ENCODE data around the gene GUK1.
"Not testable (repeated sequence)": the region's sequence is repeated elsewhere in the genome, so short reads cannot be mapped to it uniquely, and the experiment has no call there.

Gene GUK1

DNA sequence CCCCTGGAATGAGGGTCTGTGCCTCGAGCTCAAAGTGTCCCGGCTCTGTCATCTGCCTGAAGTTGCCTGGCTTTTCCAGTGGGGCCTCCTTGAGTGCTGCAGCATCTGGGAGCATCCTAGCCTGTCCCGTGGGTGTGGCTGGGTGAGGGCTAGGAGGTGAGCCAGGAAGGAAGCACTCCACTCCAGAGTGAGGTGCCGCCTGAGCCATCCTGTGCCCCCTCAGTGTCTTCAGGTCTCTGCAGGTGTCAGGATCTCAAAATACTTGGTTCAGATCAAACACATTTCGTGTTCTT is 37.0 kb downstream of the GUK1 start:
- no peak for DNase-seq (ENCODE audit: low spot score)

- no peak for DNase-seq (ENCODE audit: low spot score)
Observed at GRCh38 chr1:228177721-228178710, 37.9 kb downstream of the GUK1 start.

- no peak for DNase-seq (ENCODE audit: low spot score)
Observed at GRCh38 chr1:228178737-228179684, 38.9 kb downstream of the GUK1 start.

GRCh38 chr1:228180271-228180958 is 40.3 kb downstream of the GUK1 start:
- DNase-seq (ENCODE audit: low spot score) = no peak

GRCh38 chr1:228180959-228181644 is 41.0 kb downstream of the GUK1 start:
- no peak for DNase-seq (ENCODE audit: low spot score)

DNA sequence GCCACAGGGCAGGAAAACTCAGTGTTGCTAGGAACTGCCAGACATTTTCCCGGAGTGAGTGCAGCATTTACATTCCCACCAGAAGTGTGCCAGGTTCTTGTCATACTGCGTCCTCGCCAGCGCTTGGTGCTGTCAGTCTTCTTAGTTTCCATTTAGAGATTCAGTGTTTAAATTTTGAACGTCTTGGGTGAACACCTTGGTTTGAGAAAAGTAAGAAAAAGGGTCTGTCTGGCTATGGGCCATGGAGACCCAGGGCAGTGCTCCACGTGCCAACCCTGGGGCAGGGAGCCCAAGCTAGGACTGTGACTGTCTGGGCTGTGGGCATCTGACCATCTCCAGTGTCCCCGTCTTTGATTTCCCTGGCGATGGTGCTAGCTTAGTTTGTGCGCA is 41.6 kb downstream of the GUK1 start:
- DNase-seq (ENCODE audit: low spot score) = no peak

GRCh38 chr1:228182296-228183030 is 42.4 kb downstream of the GUK1 start:
- DNase-seq (ENCODE audit: low spot score) = no peak

DNA sequence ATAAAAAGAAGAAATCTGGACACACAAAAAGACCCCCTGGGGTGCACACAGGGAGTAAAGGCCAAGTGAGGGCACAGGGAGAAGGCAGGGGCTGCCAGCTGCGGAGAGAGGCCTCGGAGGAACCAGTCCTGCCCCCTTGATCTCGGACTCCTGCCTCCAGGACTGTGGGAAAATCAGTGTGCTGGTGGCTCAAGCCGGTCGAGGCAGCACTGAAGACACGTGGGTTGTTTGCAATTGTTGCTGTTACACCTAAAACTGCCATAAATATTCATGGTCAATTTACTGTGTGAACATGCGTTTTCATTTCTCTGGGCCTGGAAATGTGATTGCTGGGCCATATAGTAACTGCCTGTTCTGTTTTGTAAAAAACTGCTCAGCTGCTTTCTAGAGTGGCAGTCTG is 44.1 kb downstream of the GUK1 start:
- DNase-seq (ENCODE audit: low spot score) = no peak

DNA sequence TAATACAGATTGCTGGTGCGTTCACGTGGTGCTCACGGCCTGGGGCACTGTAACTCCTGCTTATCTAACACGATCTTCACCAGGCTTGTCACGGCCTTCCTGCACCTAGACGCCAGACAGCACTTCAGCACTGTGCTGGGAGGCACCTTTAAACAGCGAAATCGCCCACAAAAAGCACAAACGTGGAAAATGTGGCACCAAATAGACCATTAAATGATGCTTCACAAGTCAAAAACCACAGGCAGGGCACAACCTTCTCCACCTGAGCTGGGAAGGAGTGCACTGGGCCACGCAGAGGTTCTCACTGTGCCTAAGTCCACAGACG is 45.5 kb downstream of the GUK1 start:
- no peak for DNase-seq (ENCODE audit: low spot score)

DNA sequence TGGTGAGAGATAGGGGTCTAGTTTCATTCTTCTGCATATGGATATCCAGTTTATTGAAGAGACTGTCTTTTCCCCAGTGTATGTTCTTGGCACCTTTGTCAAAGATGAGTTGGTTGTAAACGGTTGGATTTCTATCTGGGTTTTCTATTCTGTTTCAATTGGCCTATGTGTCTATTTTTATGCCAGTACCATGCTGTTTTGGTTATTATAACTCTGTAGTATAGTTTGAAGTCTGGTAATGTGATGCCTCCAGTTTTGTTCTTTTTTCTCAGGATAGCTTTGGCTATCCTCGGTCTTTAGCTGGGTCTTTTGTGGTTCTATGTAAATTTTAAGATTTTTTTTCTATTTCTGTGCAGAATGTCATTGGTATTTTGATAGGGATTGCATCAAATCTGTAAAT is 48.2 kb downstream of the GUK1 start:
- not testable (repeated sequence) for DNase-seq (ENCODE audit: low spot score)

DNA sequence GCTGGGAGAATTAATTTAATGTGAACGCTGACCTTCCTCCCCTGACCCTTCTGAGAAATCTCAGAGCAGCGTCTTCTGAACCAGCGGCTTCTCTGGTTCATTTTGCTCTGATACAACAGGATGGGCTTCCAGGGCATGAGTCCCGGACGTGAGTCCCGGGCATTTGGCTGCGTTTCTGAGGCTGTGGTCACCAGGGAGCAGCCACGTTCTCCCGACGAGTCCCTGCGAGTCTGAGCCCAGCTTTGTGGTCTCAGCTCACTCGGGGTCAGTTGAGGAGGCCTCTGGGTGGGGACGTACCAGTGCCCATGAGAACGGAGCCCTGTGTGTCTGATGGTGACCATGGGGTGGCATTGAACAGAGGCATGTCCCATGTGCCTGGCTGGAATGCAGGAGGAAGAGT is 50.1 kb downstream of the GUK1 start:
- DNase-seq (ENCODE audit: low spot score) = no peak

DNA sequence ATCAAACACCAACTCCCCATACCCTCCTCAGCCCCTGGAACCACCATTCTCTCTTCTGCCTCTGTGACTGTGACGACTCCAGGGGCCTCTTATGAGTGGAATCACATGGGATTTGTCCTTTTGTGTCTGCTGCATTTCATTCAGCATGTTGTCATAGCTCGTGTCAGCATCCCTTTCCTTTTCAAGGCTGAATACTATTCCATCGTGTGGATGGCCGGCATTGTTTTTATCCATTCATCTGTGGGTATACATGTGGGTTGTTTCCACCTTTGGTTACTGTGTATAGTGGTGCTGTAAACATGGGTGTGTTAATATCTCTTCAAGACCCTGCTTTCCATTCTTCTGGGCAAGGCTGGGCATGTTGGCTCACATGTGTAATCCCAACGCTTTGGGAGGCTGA is 50.7 kb downstream of the GUK1 start:
- DNase-seq (ENCODE audit: low spot score) = no peak

- no peak for DNase-seq (ENCODE audit: low spot score)
Observed at GRCh38 chr1:228194436-228194835, 54.4 kb downstream of the GUK1 start.

DNA sequence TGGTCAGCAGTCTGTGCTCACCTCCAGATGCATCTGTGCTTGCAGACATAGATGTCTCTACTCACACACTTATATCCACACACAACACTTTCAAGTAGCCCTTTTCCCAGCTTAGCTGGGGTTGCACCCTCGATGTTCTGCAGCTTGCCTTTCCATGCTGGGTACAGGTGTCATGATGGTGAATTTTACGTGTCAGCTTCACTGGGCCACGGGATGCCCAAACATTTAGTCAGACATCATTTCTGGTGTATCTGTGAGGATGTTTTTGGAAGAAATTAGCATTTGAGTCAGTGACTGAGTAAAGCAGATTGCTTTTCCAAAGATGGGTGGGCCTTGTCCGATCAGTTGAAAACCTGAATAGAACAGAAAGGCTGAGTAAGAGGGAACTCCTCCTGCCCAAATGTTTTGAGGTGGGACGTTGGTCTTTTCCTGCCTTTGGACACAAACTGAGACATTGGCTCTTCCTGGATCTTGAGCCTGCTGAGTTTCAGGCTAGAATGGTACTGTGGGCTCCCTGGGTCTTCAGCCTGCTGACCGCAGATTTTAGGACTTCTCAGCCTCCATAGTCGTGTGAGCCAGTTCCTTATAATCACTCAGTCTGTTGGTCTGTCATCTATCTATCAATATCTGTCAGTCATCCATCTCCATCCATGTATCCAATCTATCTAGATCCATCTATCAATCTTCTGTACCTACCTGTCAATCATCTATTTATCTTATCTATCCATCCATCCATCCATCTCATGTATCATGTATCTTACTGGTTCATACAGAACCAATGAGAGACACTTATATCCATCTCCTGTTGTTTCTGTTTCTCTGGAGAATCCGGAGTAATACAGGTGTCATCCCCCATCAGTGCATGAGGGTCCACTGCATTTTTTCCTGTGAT is 55.1 kb downstream of the GUK1 start:
- DNase-seq (ENCODE audit: low spot score) = no peak

GRCh38 chr1:228197555-228198147 is 57.6 kb downstream of the GUK1 start:
- no peak for DNase-seq (ENCODE audit: low spot score)
